DND-41 (cell line): ENCODE data around the gene MB.

Source experiments
- ATAC-seq: fragments of 200-7000 bp; cut with Tn5 transposase; 3 replicates; pipeline ENCODE4 v1.9.1; 2021; ENCODE audit warnings: low read depth; ENCODE audit not compliant: insufficient read depth
- DNase-seq: peaks from one replicate; pipeline ENCODE4 v3.0.0-alpha.2; 2020
- H2AFZ ChIP-seq: 2 replicates; pipeline ENCODE4 v1.6.0; 2012; ENCODE audit warnings: low read depth, low read length
- H3K27ac ChIP-seq: 2 replicates; pipeline ENCODE4 v1.5.1; 2012; ENCODE audit warnings: low read length, inconsistent platforms
- H3K27me3 ChIP-seq: fragments of 200-600 bp; sonication (generic); 2 replicates; pipeline ENCODE4 v1.6.0; 2012; ENCODE audit warnings: low read length, mild to moderate bottlenecking, inconsistent platforms; ENCODE audit not compliant: insufficient read depth, poor library complexity
- H3K36me3 ChIP-seq: 2 replicates; pipeline ENCODE4 v1.5.1; 2012; ENCODE audit warnings: low read length, inconsistent platforms; ENCODE audit not compliant: insufficient read depth
- H3K4me1 ChIP-seq: 2 replicates; pipeline ENCODE4 v1.5.1; 2012; ENCODE audit warnings: mild to moderate bottlenecking, low read length; ENCODE audit not compliant: insufficient read depth
- H3K4me2 ChIP-seq: 2 replicates; pipeline ENCODE4 v1.6.0; 2012; ENCODE audit warnings: mild to moderate bottlenecking, moderate library complexity, low read length, inconsistent platforms; ENCODE audit not compliant: insufficient read depth
- H3K4me3 ChIP-seq, 2 experiments: fragments of 200-600 bp in 1 of 2; shearing (Covaris generic) in 1 of 2; 2 replicates each; pipeline ENCODE4 v1.5.1; 2012 to 2016; ENCODE audit warnings: inconsistent platforms in 2 of 2, low read length in 2 of 2, mild to moderate bottlenecking in 2 of 2, low read depth in 1 of 2, moderate library complexity in 1 of 2
- H3K79me2 ChIP-seq: 2 replicates; pipeline ENCODE4 v1.6.0; 2012; ENCODE audit warnings: low read length, inconsistent platforms; ENCODE audit not compliant: insufficient read depth
- H3K9ac ChIP-seq: 2 replicates; pipeline ENCODE4 v1.6.0; 2012; ENCODE audit warnings: low read depth, mild to moderate bottlenecking, inconsistent platforms, low read length, moderate library complexity
- H3K9me3 ChIP-seq: 2 replicates; pipeline ENCODE4 v1.5.1; 2012; ENCODE audit warnings: low read length, moderate library complexity, mild to moderate bottlenecking, inconsistent platforms; ENCODE audit not compliant: insufficient read depth, severe bottlenecking
- H4K20me1 ChIP-seq: 2 replicates; pipeline ENCODE4 v1.6.0; 2012; ENCODE audit warnings: low read length; ENCODE audit not compliant: insufficient read depth
- CTCF ChIP-seq: IDR thresholded peaks from 2 replicates; pipeline ENCODE4 v1.5.1; 2012; ENCODE audit warnings: borderline replicate concordance, low read length, moderate library complexity, mild to moderate bottlenecking; ENCODE audit not compliant: poor library complexity, severe bottlenecking; ENCODE audit errors: extremely low read depth
- EZH2 ChIP-seq: IDR thresholded peaks from 3 replicates; pipeline ENCODE4 v1.6.1; 2012; ENCODE audit warnings: borderline replicate concordance, low read depth, mild to moderate bottlenecking, moderate library complexity, low read length, inconsistent platforms; ENCODE audit not compliant: severe bottlenecking

MB gene

GRCh38 chr22:35592418-35592967 lies 24.6 kb downstream of the MB start:
- Histone ChIP-seq H2AFZ (no peak overlapping the region), H3K4me1 (no peaks in the 10 kb centered on the region), H3K4me3 (no peak overlapping the region)

GRCh38 chr22:35591714-35592417 lies 25.3 kb downstream of the MB start:
- DNase-seq (no peak), ATAC-seq (no peak)
- Histone ChIP-seq H3K27ac (no peak overlapping the region), H3K27me3 (peaks cover 13% of the 10 kb centered on the region), H3K4me1 (no peaks in the 10 kb centered on the region), H3K9me3 (no peaks in the 10 kb centered on the region), H4K20me1 (no peaks in the 10 kb centered on the region), H3K79me2 (no peaks in the 10 kb centered on the region), H3K36me3 (no peaks in the 10 kb centered on the region), H3K9ac (no peak overlapping the region), H2AFZ (no peak overlapping the region), H3K4me2 (no peak overlapping the region), H3K4me3 (no peak overlapping the region)
- TF ChIP-seq CTCF: no peak
- no peak for TF ChIP-seq EZH2

More at GRCh38 chr22:35592418-35592967, 24.6 kb downstream of the MB start:
- H3K36me3 ChIP-seq: no peaks in the 10 kb centered on the region
- H3K27me3 ChIP-seq: peaks cover 13% of the 10 kb centered on the region
- TF ChIP-seq CTCF: no peak
- TF ChIP-seq EZH2: no peak
- DNase-seq (no peak), ATAC-seq (no peak)
- no peak overlapping the region for H3K27ac ChIP-seq
- no peak overlapping the region for H3K4me2 ChIP-seq
- no peaks in the 10 kb centered on the region for H3K79me2 ChIP-seq
- no peaks in the 10 kb centered on the region for H3K9me3 ChIP-seq
- H3K9ac ChIP-seq: no peak overlapping the region
- no peaks in the 10 kb centered on the region for H4K20me1 ChIP-seq

- no peaks in the 10 kb centered on the region for H4K20me1 ChIP-seq
- no peaks in the 10 kb centered on the region for H3K9me3 ChIP-seq
- H3K27ac ChIP-seq: no peak overlapping the region
- no peaks in the 10 kb centered on the region for H3K36me3 ChIP-seq
- H3K79me2 ChIP-seq: no peaks in the 10 kb centered on the region
- no peak overlapping the region for H3K4me3 ChIP-seq
- peaks cover 13% of the 10 kb centered on the region for H3K27me3 ChIP-seq
- DNase-seq (no peak), ATAC-seq (no peak)
- H2AFZ ChIP-seq: no peak overlapping the region
- no peak for TF ChIP-seq EZH2
- no peak for TF ChIP-seq CTCF
- H3K4me2 ChIP-seq: no peak overlapping the region
- no peak overlapping the region for H3K9ac ChIP-seq
- no peaks in the 10 kb centered on the region for H3K4me1 ChIP-seq
Observed at GRCh38 chr22:35590634-35591295, 26.4 kb downstream of the MB start.
